Measurements from ENCODE around the gene OR4C46. TPM values are rescaled to one million over a fixed set of nuclear protein-coding genes. Genes with fewer than 3 reads are reported as not detected.
"Not testable (repeated sequence)": the region's sequence is repeated elsewhere in the genome, so short reads cannot be mapped to it uniquely, and the experiment has no call there.

OR4C46 gene
- total RNA-seq (2021): not detected in 2 replicates
- not detected for Bru-seq, nascent RNA
- not detected for BruChase-seq, experiment 1, labeled RNA remaining after a 2-hour chase
- BruChase-seq, experiment 2, labeled RNA remaining after a 6-hour chase: not detected
- long read RNA-seq: 0 reads

DNA sequence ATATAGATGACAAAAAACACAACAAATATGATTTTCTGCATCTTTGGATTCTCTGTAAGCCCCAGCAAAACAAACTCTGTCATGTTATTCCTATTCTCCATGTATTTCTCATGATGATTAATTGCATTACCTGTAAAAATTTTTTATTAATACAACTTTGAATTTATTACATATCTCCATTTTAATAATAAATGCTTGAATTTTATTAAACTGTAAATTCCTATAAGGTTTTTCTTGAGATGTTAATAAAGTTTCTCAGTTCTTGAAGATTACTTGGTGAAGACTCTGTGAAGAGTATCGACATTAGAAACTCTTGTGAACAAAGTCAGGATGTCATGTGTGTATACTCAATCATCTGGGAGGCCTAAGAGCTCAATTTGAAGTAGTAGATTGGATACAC is at the start of gene OR4C46:
TSS of gene OR4C46 (minus strand) at position 101 of the 400 bp plus-strand sequence. CDS start at position 101, 0 bp downstream.
- POLR2A ChIA-PET (ENCODE audit: low non-redundant PET): no interaction called here
- TF ChIP-seq, protein P1, sequence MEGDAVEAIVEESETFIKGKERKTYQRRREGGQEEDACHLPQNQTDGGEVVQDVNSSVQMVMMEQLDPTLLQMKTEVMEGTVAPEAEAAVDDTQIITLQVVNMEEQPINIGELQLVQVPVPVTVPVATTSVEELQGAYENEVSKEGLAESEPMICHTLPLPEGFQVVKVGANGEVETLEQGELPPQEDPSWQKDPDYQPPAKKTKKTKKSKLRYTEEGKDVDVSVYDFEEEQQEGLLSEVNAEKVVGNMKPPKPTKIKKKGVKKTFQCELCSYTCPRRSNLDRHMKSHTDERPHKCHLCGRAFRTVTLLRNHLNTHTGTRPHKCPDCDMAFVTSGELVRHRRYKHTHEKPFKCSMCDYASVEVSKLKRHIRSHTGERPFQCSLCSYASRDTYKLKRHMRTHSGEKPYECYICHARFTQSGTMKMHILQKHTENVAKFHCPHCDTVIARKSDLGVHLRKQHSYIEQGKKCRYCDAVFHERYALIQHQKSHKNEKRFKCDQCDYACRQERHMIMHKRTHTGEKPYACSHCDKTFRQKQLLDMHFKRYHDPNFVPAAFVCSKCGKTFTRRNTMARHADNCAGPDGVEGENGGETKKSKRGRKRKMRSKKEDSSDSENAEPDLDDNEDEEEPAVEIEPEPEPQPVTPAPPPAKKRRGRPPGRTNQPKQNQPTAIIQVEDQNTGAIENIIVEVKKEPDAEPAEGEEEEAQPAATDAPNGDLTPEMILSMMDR (conservative IDR thresholded peaks at IDR 0.05; ENCODE audit: low read depth, low read length): no peak
- TF ChIP-seq EZH2 (IDR thresholded peaks at IDR 0.05; ENCODE audit: borderline replicate concordance, low read depth, low read length, poor library complexity, severe bottlenecking): no peak
- CTCF ChIA-PET: no interaction called here
- DNase-seq (ENCODE audit: low spot score): no peak
- no peaks in the 10 kb centered on the region for H3K27me3 ChIP-seq (replicated peaks; ENCODE audit: insufficient read depth, low read depth, low read length, poor library complexity)
- H3K36me3 ChIP-seq (ENCODE audit: insufficient read depth, low read length, poor library complexity, severe bottlenecking): no peaks in the 10 kb centered on the region
- intact Hi-C loops (cut with micrococcal nuclease; ENCODE audit: unreplicated experiment): no loop called here
- H3K9me3 ChIP-seq (ENCODE audit: low read depth, low read length, poor library complexity, severe bottlenecking): peaks cover 11% of the 10 kb centered on the region
- no TSS peak for BruUV-seq (replicated peaks)
- H3K27ac ChIP-seq (ENCODE audit: low read depth, low read length, poor library complexity, severe bottlenecking): no peak within 1 kb of the TSS
- H3K4me1 ChIP-seq (ENCODE audit: insufficient read depth, low read length, poor library complexity, severe bottlenecking): no peaks in the 10 kb centered on the region
- H3K4me3 ChIP-seq (ENCODE audit: low read depth, low read length, poor library complexity, severe bottlenecking): no peak within 1 kb of the TSS

DNA sequence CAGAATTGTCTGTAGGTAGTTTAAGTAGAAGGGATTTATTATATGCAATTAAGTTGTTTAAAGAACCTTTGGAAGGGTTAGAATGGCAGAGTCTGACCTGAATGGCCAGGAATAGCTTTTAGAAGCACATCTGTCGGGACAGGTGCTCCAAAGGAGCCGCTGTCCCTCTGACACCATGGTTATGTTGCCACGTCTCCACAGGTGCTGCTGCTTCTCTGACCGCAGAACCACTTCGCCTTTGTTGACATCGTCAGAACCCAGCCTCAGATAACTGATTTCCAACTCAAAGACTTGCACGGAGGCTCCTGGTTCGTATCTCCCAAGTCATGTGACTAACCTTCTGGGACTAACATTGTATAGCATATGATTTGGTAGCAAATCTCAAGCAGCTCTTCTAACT is 41.8 kb upstream of the OR4C46 start:
- H3K27ac ChIP-seq (ENCODE audit: low read depth, low read length, poor library complexity, severe bottlenecking); BruUV-seq (replicated peaks); POLR2A ChIA-PET (ENCODE audit: low non-redundant PET); H3K27me3 ChIP-seq (replicated peaks; ENCODE audit: insufficient read depth, low read depth, low read length, poor library complexity); H3K4me3 ChIP-seq (ENCODE audit: low read depth, low read length, poor library complexity, severe bottlenecking); CTCF ChIA-PET; H3K4me1 ChIP-seq (ENCODE audit: insufficient read depth, low read length, poor library complexity, severe bottlenecking); DNase-seq (ENCODE audit: low spot score); intact Hi-C loops (cut with micrococcal nuclease; ENCODE audit: unreplicated experiment); H3K36me3 ChIP-seq (ENCODE audit: insufficient read depth, low read length, poor library complexity, severe bottlenecking): not testable (repeated sequence)
- H3K9me3 ChIP-seq (ENCODE audit: low read depth, low read length, poor library complexity, severe bottlenecking): peaks cover 19% of the 10 kb centered on the region

DNA sequence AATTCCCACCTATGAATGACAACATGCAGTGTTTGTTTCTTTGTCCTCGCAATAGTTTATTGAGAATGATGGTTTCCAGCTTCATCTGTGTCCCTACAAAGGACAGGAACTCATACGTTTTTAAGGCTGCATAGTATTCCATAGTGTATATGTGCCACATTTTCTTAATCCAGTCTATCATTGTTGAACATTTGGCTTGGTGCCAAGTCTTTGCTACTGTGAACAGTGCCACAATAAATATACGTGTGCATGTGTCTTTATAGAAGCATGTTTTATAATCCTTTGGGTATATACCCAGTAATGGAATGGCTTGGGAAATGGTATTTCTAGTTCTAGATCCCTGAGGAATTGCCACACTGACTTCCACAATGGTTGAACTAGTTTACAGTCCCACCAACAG is 42.4 kb downstream of the OR4C46 start:
- H3K4me1 ChIP-seq (ENCODE audit: insufficient read depth, low read length, poor library complexity, severe bottlenecking); POLR2A ChIA-PET (ENCODE audit: low non-redundant PET); H3K4me3 ChIP-seq (ENCODE audit: low read depth, low read length, poor library complexity, severe bottlenecking); H3K27me3 ChIP-seq (replicated peaks; ENCODE audit: insufficient read depth, low read depth, low read length, poor library complexity); BruUV-seq (replicated peaks); H3K36me3 ChIP-seq (ENCODE audit: insufficient read depth, low read length, poor library complexity, severe bottlenecking); DNase-seq (ENCODE audit: low spot score); intact Hi-C loops (cut with micrococcal nuclease; ENCODE audit: unreplicated experiment); CTCF ChIA-PET; H3K27ac ChIP-seq (ENCODE audit: low read depth, low read length, poor library complexity, severe bottlenecking): not testable (repeated sequence)
- peaks cover 25% of the 10 kb centered on the region for H3K9me3 ChIP-seq (ENCODE audit: low read depth, low read length, poor library complexity, severe bottlenecking)

DNA sequence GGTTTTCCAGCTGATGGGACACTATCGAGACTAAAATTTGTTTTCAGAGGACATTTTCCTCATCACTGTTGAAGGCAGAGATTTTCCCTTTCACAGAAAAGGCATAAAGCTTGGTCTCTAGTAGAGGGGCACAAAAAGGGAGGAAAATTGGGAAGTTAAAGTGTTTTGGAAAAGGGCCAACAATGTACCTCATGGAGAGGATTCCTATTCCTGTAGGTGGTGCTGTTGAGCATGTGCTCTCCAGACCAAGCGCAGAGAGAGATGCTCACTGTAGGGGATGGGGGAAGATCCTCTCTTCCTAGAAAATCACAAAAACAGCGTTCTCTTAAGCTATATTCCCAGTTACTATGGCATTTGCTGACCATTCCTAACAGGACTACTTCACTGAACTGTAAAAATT is 44.9 kb downstream of the OR4C46 start:
- Histone ChIP-seq H3K27ac (ENCODE audit: low read depth, low read length, poor library complexity, severe bottlenecking) (no peak overlapping the region), H3K4me1 (ENCODE audit: insufficient read depth, low read length, poor library complexity, severe bottlenecking) (no peaks in the 10 kb centered on the region), H3K27me3 (replicated peaks; ENCODE audit: insufficient read depth, low read depth, low read length, poor library complexity) (no peaks in the 10 kb centered on the region), H3K4me3 (ENCODE audit: low read depth, low read length, poor library complexity, severe bottlenecking) (no peak overlapping the region), H3K9me3 (ENCODE audit: low read depth, low read length, poor library complexity, severe bottlenecking) (peaks cover 25% of the 10 kb centered on the region), H3K36me3 (ENCODE audit: insufficient read depth, low read length, poor library complexity, severe bottlenecking) (no peaks in the 10 kb centered on the region)
- POLR2A ChIA-PET (ENCODE audit: low non-redundant PET): no interaction called here
- CTCF ChIA-PET: no interaction called here
- peak; percentile 13 for DNase-seq (ENCODE audit: low spot score)
- TF ChIP-seq EZH2 (IDR thresholded peaks at IDR 0.05; ENCODE audit: borderline replicate concordance, low read depth, low read length, poor library complexity, severe bottlenecking): no peak
- intact Hi-C loops (cut with micrococcal nuclease; ENCODE audit: unreplicated experiment): no loop called here
- BruUV-seq (replicated peaks): no TSS peak

DNA sequence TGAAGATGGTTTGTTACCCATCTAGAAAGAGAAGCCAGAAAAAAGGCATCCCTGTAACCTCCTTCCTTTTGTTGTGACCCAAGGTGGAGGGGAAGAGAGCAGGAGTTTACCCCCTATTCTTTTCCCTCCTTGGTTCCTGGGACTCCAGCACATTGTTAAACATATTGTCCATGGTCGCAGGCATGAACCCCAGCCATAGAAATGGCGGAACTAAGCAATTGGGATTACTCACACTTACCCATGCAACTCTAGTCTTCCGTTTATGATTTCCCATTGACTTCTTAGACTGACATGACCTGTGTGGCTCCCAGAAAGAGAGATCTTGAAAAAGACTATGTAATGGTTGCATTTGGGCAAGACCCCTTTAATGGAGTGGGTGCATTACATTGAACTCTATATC is 45.4 kb downstream of the OR4C46 start:
- intact Hi-C loops (cut with micrococcal nuclease; ENCODE audit: unreplicated experiment): no loop called here
- H3K4me1 ChIP-seq (ENCODE audit: insufficient read depth, low read length, poor library complexity, severe bottlenecking): no peaks in the 10 kb centered on the region
- no peak overlapping the region for H3K4me3 ChIP-seq (ENCODE audit: low read depth, low read length, poor library complexity, severe bottlenecking)
- CTCF ChIA-PET: no interaction called here
- peaks cover 25% of the 10 kb centered on the region for H3K9me3 ChIP-seq (ENCODE audit: low read depth, low read length, poor library complexity, severe bottlenecking)
- no peak for DNase-seq (ENCODE audit: low spot score)
- no peak overlapping the region for H3K27ac ChIP-seq (ENCODE audit: low read depth, low read length, poor library complexity, severe bottlenecking)
- no TSS peak for BruUV-seq (replicated peaks)
- POLR2A ChIA-PET (ENCODE audit: low non-redundant PET): no interaction called here
- no peaks in the 10 kb centered on the region for H3K36me3 ChIP-seq (ENCODE audit: insufficient read depth, low read length, poor library complexity, severe bottlenecking)
- no peaks in the 10 kb centered on the region for H3K27me3 ChIP-seq (replicated peaks; ENCODE audit: insufficient read depth, low read depth, low read length, poor library complexity)
- no peak for TF ChIP-seq EZH2 (IDR thresholded peaks at IDR 0.05; ENCODE audit: borderline replicate concordance, low read depth, low read length, poor library complexity, severe bottlenecking)
- TF ChIP-seq, protein P1 (conservative IDR thresholded peaks at IDR 0.05; ENCODE audit: low read depth, low read length): no peak
